ENCODE measurements around the gene CPNE1.
"Not testable (repeated sequence)": the region's sequence is repeated elsewhere in the genome, so short reads cannot be mapped to it uniquely, and the experiment has no call there.

Gene CPNE1

DNA sequence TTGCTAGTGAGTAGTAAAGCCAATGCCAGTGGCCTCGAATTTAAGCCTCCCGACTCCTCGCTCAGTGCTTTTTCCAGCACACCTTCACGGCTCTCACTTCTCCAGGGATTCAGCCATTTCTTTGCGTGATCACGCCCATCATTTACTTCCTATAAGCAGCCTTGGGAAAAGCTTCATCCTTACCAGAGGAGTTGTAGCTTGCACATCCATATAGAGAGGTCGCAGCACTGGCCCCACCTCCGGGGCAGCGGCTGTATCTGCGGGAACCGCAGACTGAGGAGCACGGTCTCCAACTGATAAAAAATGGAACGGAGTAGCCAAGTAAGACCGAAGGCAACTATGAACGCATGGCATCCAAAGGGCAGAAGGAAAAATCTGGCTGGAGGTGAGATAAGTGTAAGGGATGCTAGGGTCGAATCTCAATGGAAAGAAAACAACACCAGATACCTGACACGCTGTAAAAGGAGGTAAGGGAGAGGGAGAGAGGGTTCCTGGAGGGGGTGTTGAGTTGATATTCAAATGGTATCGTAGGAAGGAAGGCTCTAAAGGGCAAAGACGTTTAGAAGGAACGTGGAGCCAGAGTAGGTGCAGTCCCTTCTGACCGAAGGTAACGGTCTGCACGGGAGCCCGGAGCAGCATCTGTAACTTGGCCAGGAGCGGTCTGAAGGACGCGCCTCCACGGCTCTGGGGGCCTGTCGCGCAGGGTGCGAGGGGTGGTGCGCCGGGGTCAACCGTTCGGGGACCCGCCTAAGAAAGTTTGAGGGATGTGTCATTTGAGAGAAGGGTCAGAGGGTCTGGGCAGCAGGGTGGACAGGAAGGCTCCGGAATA, 33.8 kb upstream of the CPNE1 start:
- DNase-seq (ENCODE audit: low read depth in 1 of 2, low spot score in 1 of 2): no peak

DNA sequence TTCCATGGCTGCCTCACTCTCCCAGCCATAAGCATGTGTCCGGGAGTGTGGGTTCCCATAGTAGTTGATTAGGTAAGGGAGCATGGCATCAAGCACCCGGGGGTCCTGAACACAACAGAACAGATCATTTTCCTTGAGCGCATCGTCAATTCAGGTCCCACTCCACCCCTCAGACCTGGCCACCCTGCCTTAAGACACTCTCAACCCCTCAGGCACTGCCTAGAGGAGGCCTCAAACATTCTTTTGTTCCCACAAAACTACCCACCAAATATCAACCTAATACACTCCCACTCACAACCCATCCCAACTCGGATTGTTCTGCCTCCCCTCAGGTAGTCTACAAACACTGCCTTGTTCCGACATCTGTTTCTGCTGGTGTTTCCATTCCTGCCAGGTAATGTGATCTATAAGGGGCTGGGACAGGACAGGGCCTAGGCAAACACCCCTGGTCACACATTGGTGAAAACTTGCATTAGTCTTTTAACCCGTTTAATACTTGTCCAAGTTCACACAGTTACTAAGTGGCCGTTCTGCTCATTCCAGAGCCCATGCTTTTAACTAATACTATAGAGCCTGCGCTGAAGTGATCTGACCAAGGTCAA, 33.1 kb upstream of the CPNE1 start:
- no peak for DNase-seq (ENCODE audit: low read depth in 1 of 2, low spot score in 1 of 2)

DNA sequence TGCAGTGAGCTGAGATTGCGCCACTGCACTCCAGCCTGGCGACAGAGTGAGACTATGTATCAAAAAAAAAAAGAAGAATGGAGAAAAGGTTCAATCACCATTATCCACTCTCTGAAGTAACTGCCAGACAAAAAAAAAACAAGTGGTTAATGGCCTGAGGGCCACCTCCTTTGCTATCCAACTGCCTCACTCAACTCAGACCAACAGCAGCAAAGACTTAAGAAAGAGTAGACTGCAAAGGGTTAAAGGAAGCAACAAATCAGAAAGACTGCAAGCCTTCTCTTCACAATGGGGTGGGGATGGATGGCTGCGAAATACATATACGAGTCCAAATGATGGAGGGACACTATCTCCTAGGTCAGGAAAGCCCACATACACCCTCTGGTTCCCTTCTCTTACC, 31.3 kb upstream of the CPNE1 start:
- DNase-seq (ENCODE audit: low read depth in 1 of 2, low spot score in 1 of 2): no peak

DNA sequence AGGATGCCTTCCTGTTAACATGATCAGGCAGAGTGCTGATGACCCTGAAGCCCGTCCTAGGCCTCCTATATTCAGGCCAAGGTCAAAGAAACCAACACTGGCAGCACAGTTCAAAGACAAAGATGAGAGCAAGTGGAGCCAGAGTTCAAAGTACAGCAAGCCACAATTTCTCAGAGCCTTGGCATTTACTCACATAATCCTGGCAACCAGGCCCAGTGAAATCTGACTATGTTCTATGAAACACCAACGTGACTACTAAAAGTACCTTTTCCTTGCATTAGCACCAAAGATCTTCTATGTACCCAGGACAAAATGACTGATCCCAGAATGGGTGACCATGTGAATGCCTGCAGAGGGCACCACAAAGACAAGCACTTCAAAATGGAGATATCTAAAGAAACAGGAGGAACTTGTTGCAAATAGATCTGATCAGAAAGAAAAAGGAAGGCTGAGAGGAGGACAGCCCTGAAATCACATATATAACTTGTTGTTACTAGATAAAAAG, 30.6 kb upstream of the CPNE1 start:
- no peak for DNase-seq (ENCODE audit: low read depth in 1 of 2, low spot score in 1 of 2)

DNA sequence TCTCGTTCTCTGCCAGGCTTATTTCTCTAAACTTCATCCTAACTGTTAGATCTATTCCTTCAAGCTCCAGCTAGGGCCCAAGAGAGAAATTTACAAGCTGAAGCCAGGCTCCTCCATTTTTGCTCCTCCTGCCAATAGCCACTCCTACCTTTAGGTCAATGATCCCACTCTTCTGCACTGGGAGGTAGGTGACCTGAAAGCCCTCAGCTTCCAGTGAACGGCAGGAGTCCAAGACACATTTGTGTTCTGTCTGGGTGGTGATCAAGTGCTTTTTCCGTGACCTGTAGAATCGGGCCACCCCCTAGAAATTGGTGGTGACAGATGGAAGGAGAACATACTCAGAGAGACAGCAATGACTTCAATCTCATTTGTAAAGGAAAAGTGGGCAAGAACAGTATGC, 25.6 kb upstream of the CPNE1 start:
- no peak for DNase-seq (ENCODE audit: low read depth in 1 of 2, low spot score in 1 of 2)

DNA sequence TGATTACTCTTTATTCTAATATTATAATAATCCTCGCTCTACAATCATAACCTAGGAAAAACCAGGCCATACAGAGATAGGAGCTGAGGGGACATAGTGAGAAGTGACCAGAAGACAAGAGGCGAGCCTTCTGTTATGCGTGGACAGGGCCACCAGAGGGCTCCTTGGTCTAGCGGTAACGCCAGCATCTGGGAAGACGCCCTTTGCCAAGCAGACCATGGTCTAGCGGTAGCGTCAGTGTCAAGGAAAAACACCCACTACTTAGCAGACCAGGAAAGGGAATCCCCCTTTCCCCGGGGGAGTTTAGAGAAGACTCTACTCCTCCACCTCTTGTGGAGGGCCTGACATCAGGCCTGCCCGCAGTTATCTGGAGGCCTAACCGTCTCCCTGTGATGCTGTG, 22.2 kb upstream of the CPNE1 start:
- not testable (repeated sequence) for DNase-seq (ENCODE audit: low read depth in 1 of 2, low spot score in 1 of 2)

DNA sequence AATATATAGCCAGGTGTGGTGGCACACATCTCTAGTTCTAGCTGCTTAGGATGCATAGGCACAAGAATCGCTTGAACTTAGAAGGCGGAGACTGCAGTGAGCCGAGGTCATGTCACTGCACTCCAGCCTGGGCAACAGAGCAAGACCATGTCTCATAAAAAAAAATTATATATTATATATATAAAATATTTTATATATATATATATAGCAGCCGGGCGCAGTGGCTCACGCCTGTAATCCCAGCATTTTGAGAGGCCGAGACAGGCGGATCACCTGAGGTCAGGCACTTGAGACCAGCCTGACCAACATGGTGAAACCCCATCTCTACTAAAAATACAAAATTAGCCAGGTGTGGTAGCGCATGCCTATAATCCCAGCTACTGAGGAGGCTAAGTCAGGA, 20.7 kb upstream of the CPNE1 start:
- not testable (repeated sequence) for DNase-seq (ENCODE audit: low read depth in 1 of 2, low spot score in 1 of 2)

DNA sequence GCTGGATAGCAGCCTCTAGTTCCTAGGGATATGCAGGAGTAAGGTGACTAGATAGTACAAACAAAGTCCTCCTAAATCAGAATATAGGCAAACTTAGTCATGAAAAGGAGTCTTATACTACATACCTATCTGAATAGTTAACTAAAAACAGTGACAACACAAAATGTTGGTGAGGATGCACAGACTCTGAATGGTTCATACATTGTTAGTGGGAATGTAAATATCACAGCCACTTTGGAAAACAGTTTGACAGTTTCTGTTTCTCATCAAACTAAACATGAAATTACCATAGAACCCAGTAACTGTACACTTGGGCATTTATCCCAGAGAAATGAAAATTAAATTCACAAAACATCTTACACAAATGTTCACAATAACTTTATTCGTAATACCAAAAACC, 17.3 kb upstream of the CPNE1 start:
- DNase-seq (ENCODE audit: low read depth in 1 of 2, low spot score in 1 of 2): no peak

DNA sequence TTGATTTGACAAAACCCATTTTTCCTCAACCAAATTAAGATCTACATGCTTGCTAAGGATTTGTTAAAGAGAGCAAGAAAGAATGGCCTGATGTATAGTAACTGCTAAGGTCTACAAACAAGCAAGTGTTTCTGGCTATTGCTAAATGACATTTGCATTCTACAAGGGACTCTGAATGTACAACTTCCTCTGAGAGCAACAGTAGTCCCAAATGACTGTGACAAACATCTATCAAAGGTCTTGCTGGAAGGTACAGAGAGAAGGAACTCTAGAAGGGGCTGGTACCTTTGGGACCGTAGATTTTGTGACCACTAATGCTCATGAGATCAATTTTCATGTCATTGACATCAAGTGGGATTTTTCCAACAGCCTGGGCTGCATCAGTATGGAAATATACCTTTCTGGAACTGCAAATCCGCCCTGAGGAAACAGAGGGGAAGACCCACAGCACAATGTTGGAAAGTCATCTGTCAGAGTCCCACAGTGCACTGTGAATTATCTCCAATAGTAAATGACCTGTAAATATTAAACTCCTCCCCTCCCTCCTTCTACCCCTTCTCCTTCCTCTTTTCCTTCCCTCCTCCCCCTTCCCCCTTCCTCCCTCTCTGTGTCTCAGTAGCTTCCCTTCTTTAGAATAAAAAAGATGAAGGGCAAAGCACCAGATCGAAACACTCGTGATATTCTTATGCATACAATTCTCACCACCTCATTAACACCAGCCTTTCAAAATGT, 15.9 kb upstream of the CPNE1 start:
- DNase-seq (ENCODE audit: low read depth in 1 of 2, low spot score in 1 of 2): no peak

DNA sequence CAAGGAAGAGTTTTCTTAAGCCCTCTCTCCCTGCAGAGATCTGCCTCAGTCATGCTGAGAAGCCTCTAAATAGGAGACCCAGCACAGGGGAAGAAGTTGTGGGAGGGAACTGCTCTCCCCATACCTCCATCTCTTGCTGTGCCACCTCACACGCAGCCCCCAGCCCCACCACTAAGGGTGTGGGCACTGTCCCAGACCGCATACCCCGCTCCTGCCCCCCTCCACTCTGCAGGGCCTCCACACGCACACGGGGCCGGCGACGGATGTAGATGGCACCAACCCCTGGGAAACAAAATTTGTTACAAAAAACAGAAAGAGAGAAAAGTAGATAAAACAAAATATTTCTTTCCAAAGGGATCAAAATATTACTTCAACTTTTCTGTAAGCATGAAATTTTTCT, 10.2 kb upstream of the CPNE1 start:
- DNase-seq (ENCODE audit: low read depth in 1 of 2, low spot score in 1 of 2): no peak

DNA sequence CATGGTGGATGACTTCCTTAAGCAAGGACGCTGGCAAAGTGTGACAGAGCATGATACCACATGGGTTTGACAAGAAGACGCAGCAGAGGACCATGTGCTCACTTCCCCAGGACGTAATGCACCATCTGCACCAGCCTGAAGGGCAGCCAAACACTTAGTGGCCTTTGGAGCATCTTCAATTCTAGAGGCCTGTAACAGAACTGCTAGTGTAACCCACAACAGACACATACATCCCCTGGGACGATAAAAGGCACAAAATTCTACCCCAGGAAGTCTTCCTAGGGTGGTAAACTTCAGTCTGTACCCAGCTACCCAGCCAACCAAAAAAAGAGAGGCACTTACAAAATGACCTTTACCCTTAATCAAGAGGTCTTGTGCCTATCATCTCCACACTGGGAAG, 9.2 kb upstream of the CPNE1 start:
- no peak for DNase-seq (ENCODE audit: low read depth in 1 of 2, low spot score in 1 of 2)

DNA sequence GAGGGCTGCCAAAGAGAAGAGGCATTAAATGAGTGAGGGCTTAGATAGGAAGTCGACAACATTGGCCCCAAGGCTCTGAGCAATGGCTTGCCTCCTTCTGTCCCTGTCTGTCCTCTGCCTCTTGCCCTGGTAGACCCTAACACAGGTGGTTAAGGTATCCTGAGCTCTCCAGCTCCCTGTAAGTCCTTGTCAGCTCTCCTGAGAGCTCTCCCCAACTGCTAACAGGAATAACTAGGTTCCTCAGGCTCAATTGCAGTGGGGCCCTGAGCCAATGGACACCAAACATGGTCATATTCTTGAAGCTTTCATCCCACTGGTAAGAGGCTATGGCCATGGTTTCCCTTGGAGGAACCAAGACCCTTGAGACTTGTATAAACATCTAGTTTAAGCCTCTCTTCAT, 5.0 kb upstream of the CPNE1 start:
- no peak for DNase-seq (ENCODE audit: low read depth in 1 of 2, low spot score in 1 of 2)

DNA sequence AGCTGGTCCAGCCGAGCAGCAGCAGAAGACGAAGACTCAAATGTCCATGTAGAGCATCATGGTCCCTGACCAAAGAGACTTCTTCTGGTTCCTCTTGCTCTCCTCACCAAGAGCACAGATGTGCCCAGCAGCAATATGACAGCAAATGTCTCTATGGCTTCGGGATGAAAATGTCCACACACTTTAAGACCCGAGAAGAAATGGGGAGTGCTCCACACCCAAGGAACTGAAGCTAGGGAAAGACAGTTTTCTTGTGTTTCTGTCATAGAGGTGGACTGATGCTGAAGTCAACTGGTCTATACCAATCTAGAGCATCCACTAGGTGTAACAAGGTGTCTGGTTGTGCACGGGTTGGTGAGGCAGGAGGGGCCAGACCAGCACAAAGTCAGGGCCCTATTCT, 4.5 kb upstream of the CPNE1 start:
- DNase-seq (ENCODE audit: low read depth in 1 of 2, low spot score in 1 of 2): no peak

DNA sequence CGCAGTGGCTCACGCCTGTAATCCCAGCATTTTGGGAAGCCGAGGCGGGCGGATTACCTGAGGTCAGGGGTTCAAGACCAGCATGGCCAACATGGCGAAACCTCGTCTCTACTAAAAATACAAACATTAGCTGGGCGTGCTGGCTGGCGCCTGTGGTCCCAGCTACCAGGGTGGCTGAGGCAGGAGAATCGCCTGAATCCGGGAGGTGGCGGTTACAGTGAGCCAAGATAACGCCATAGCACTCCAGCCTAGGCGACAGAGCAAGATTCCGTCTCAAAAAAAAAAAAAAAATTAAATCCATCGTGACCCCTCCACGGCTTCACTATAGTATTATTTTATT, 1.2 kb upstream of the CPNE1 start:
- DNase-seq (ENCODE audit: low read depth in 1 of 2, low spot score in 1 of 2): no peak

DNA sequence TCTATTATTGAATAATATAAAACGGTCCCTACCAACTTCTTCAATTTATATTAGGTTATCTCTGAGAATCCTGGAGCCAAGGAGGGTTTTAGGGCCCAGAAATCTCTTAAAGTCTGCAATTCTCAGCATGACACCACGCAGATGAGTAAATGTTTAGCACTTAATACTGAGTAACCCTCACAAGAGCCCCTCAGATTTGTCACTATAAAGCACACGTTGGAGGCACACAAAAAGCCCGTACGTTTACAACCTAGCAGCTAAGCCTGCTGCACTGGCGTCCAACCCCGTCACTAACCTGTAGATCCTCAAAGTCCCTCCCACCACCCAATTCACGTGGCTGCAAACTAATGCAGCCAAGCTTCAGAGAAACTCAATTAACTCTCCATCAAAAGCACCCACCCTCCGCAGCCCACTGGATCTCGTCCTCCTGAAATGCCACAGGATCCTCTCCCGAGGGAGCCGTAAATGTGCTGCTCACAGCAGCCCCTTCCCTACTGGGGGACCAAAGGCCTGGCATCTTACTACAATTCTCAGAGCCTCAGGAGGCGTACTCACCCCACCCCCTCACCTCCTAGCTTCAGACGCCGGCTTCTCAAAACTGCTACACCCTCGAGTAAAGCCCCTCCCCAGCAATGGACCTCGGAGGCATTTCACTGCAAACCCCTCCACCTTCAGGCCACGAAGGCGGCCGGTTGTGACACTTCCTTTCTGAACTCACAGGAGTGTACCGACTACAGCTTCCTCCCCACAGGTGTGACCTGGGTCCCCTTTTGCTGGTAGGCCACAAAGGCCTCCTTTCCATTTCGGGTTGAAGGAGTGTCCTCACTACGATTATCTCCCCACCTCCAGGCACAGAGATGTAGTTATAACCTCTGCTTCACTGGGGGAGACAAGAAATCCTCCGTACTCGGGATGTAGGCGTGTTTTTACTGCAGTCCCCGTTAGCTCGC, 909 bp downstream of the CPNE1 start:
- DNase-seq (ENCODE audit: low read depth in 1 of 2, low spot score in 1 of 2): peak; percentile 28 to 41

DNA sequence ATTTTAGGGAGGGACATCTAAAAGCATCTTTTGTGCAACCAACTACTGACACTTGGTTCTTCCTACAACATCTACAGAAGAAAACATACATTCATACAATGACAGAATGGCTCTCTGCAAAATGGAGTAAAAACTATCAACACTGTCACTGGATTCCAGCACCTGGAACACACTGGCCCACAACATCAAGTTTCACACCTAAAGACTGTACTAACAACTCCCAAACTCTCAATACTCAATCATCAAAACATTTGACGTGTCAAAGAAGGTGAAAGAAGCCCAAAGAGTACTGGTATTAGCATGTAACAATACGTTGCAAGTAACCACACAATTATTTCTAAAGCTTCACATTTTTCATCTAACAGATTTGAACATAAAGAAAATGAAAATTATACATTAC, 2.1 kb downstream of the CPNE1 start:
- DNase-seq (ENCODE audit: low read depth in 1 of 2, low spot score in 1 of 2): no peak

DNA sequence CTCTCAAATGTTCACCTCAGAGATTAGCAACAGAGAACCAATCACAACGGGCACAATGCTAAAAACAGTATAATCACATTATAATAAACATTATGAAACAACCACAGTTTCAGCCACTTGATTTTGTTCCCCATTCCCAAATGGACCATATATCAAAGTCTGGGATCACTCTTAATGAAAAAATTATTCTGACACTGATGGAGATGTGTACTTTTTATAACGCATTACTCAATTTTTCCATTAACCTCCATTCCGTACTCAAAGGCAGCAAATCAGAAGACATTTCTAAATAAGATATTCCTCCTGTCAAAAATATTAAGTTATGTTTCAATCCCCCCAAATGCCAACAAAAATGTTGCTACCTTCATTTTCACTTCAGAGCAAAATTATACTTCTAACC, 2.8 kb downstream of the CPNE1 start:
- DNase-seq (ENCODE audit: low read depth in 1 of 2, low spot score in 1 of 2): no peak

DNA sequence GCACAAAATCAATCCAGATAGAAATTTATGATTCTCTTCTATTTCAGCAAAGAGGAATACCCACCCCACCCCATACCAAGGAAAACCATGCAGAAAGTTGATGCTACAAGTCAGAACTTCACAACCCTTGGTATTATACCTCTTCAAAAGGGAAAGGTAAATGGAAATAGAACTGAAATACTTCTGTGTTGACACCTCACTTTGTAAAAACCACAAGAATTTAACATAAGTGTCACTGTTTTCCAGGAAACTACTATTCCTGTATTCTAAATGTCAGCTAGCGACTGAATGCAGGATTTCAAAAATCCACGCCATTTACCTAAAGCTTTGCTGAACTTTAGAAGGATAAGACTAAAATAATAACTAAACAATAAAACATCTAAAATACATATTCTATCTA, 3.6 kb downstream of the CPNE1 start:
- no peak for DNase-seq (ENCODE audit: low read depth in 1 of 2, low spot score in 1 of 2)

DNA sequence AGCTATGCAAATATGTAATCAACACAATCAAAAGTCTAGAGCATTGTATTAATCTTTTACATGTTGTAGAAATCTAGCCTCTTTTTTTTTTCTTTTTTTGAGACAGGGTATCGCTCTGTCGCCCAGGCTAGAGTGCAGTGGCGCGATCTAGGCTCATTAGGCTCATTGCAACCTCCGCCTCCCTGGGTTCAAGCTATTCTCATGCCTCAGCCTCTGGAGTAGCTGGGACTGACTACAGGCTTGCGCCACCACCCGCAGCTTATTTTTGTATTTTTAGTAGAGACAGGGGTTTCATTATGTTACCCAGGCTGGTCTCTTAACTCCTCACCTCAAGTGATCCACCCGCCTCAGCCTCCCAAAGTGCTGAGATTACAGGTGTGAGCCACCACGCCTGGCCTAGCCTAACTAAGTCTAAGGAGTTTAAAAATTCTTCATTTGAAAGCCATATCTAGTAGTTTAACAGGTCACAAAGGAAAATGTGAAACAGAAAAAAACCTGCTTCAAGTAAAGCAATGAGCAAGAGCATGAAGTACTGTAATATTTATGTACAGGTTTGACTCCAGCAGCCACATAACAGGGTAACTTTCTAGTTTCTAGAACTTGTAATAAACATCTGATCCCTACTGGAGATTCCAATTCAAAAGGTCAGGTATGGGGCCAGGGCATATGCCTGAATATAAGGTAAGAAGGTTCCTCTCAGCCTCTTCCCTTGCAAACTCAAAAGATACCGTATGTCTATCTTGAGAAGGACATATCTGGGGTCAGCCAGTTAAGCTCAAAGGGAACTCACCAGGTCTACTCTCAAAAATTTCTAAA, 4.4 kb downstream of the CPNE1 start:
- DNase-seq (ENCODE audit: low read depth in 1 of 2, low spot score in 1 of 2): peak in 1 of 2 donors; percentile 12

DNA sequence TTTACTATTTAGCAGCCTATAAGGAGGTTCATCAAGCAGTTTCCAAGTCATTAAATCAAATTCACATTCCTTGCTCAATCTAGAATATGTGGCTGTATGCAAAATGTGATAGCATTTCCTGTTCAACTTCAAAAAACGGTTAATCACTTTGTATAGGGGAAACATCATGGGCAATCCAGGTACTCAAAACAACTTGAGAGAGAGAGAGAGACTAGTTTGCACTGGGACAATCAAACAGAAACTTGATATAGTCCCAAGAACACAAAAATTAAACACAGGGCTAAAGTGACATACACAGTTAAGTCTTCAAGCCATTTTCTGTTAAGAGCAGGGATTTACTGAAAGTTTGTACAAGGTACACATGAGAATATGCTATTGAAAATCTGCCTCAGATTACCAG, 7.4 kb downstream of the CPNE1 start:
- no peak for DNase-seq (ENCODE audit: low read depth in 1 of 2, low spot score in 1 of 2)
